Cardiac muscle cell (in vitro differentiated cells and primary cell): ENCODE measurements around the gene NETO2. TPM values are rescaled to one million over a fixed set of nuclear protein-coding genes. Genes with fewer than 3 reads are reported as not detected.
"Not testable (repeated sequence)": the region's sequence is repeated elsewhere in the genome, so short reads cannot be mapped to it uniquely, and the experiment has no call there.

Experiments
- DNase-seq, 2 donors: peaks; one replicate each; pipeline versions ENCODE4 v3.0.0 to v3.0.0-alpha.2; 2010 to 2017; ENCODE audit warnings: low read depth in 1 of 2, low spot score in 1 of 2
- H3K27ac ChIP-seq: fragments of 200-600 bp; sonication (generic); 2 replicates; pipeline ENCODE4 v1.5.1; 2016
- H3K27me3 ChIP-seq: fragments of 200-600 bp; sonication (generic); 2 replicates; pipeline ENCODE4 v1.6.0; 2016; ENCODE audit warnings: control low read depth
- H3K36me3 ChIP-seq: fragments of 200-600 bp; sonication (generic); 2 replicates; pipeline ENCODE4 v1.5.1; 2016; ENCODE audit warnings: control low read depth
- H3K4me1 ChIP-seq: fragments of 200-600 bp; sonication (generic); 2 replicates; pipeline ENCODE4 v1.8.1; 2017; ENCODE audit warnings: low read depth, mild to moderate bottlenecking, mixed run types
- H3K4me3 ChIP-seq: fragments of 200-600 bp; sonication (generic); 2 replicates; pipeline ENCODE4 v1.5.1; 2016; ENCODE audit warnings: mild to moderate bottlenecking
- H3K9me3 ChIP-seq: fragments of 200-600 bp; sonication (generic); 2 replicates; pipeline ENCODE4 v1.5.1; 2017; ENCODE audit warnings: low read depth, mild to moderate bottlenecking, control low read depth
- polyA plus RNA-seq: library from polyadenylated mRNA; unstranded; fragments of >200 nt; fragmentation: Nextera tagmentation; extraction: Ambion mirVana; gene quantifications from 2 replicates; pipeline ENCODE4 v1.2.1, GENCODE V29; 2016
- total RNA-seq: library from RNA; depleted of rRNA; stranded (reverse); fragments of >200 nt; gene quantifications from 2 replicates; pipeline ENCODE4 v1.2.3, GENCODE V29; 2016
- TF ChIP-seq, protein P1 (sequence below): IDR thresholded peaks from 2 replicates; pipeline ENCODE4 v1.5.1; 2012; ENCODE audit warnings: low read depth, mild to moderate bottlenecking, low read length

The NETO2 gene
- total and polyA plus RNA-seq, 2 experiments from 2014 or later, result 12.7 to 19.0 TPM

DNA sequence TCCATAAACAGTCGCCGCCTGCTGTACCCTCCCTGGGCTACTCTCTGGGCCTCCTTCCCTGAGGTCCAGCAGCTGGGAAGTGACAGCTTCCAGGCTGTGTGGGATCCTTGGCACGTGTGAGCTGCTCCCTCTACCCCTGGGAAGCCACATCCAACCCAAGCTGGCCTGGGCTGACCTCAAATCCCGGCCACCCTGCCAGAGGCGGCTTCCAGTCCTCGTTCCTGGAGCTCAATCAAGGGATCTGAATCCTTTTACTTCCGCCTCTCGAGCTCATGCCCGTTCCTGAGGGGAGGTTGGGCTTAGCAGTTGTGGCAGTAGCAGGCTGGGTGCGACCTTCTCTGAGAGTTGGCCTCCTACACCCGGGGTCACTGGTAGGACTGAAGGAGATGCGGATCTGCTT lies 82.5 kb downstream of the NETO2 start:
- no peak overlapping the region for H3K27ac ChIP-seq
- H3K36me3 ChIP-seq, result no peaks in the 10 kb centered on the region
- no peaks in the 10 kb centered on the region for H3K9me3 ChIP-seq
- no peaks in the 10 kb centered on the region for H3K4me1 ChIP-seq
- TF ChIP-seq, protein P1, sequence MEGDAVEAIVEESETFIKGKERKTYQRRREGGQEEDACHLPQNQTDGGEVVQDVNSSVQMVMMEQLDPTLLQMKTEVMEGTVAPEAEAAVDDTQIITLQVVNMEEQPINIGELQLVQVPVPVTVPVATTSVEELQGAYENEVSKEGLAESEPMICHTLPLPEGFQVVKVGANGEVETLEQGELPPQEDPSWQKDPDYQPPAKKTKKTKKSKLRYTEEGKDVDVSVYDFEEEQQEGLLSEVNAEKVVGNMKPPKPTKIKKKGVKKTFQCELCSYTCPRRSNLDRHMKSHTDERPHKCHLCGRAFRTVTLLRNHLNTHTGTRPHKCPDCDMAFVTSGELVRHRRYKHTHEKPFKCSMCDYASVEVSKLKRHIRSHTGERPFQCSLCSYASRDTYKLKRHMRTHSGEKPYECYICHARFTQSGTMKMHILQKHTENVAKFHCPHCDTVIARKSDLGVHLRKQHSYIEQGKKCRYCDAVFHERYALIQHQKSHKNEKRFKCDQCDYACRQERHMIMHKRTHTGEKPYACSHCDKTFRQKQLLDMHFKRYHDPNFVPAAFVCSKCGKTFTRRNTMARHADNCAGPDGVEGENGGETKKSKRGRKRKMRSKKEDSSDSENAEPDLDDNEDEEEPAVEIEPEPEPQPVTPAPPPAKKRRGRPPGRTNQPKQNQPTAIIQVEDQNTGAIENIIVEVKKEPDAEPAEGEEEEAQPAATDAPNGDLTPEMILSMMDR, result no peak
- H3K4me3 ChIP-seq, result no peak overlapping the region
- no peaks in the 10 kb centered on the region for H3K27me3 ChIP-seq
- DNase-seq, result no peak

DNA sequence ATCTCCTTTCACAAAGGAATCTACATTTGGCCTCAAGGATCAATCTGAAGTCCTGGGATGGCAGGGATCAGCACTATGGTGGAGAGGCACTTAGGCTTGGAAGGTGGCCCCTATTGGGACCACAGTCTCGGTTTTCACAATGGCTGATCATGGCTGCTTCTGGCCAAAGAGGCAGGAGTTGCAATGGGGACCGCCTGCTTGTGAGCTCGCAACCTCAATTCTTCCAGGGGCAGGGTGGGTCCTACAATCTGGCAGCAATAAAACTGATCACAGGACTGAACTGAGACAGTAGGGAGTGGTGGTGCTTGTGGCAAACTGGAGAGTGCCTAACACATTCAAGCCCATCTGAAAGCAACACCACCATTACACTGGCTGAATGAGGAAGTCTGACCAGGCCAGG lies 83.1 kb downstream of the NETO2 start:
- H3K36me3 ChIP-seq, result no peaks in the 10 kb centered on the region
- no peak for DNase-seq
- no peaks in the 10 kb centered on the region for H3K27me3 ChIP-seq
- no peaks in the 10 kb centered on the region for H3K4me1 ChIP-seq
- TF ChIP-seq, protein P1, result no peak
- no peak overlapping the region for H3K4me3 ChIP-seq
- H3K9me3 ChIP-seq, result no peaks in the 10 kb centered on the region
- H3K27ac ChIP-seq, result no peak overlapping the region

DNA sequence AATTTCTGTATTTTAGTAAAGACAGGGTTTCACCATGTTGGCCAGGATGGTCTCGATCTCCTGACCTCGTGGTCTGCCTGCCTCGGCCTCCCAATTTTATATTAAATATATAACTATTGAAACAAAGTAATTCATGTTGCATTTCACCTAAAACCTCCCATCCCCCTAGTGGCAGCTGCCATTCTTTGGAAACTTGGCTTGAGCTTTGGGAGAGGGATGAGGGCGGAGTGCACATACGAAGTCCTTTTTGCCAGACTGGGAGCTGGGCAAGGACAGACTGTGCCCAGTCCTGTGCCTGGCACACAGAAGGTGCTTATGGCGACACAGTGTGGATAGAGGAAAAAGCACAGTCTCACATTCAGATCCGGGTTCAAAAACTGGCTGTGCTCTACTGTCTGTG lies 83.8 kb downstream of the NETO2 start:
- Histone ChIP-seq H3K36me3 (no peaks in the 10 kb centered on the region), H3K4me3 (no peak overlapping the region), H3K4me1 (no peaks in the 10 kb centered on the region), H3K9me3 (no peaks in the 10 kb centered on the region), H3K27me3 (no peaks in the 10 kb centered on the region), H3K27ac (no peak overlapping the region)
- TF ChIP-seq, protein P1, result no peak
- DNase-seq, result no peak

DNA sequence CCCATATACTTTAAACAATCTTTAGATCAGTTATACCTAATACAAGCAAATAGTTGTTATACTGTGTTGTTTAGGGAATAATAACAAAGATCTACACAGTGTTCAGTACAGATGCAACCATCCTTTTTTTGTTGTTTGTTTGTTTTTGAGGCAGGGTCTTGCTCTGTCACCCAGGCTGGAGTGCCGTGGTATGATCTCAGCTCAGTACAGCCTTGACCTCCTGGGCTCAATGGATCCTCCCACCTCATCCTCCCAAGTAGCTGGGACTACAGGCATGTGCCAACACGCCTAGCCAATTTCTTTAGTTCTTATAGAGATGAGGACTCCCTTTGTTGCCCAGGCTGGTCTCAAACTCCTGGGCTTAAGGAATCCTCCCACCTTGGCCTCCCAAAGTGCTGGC lies 84.6 kb downstream of the NETO2 start:
- H3K27me3 ChIP-seq, H3K4me3 ChIP-seq, H3K27ac ChIP-seq, H3K36me3 ChIP-seq, H3K4me1 ChIP-seq, H3K9me3 ChIP-seq, DNase-seq: not testable (repeated sequence)

DNA sequence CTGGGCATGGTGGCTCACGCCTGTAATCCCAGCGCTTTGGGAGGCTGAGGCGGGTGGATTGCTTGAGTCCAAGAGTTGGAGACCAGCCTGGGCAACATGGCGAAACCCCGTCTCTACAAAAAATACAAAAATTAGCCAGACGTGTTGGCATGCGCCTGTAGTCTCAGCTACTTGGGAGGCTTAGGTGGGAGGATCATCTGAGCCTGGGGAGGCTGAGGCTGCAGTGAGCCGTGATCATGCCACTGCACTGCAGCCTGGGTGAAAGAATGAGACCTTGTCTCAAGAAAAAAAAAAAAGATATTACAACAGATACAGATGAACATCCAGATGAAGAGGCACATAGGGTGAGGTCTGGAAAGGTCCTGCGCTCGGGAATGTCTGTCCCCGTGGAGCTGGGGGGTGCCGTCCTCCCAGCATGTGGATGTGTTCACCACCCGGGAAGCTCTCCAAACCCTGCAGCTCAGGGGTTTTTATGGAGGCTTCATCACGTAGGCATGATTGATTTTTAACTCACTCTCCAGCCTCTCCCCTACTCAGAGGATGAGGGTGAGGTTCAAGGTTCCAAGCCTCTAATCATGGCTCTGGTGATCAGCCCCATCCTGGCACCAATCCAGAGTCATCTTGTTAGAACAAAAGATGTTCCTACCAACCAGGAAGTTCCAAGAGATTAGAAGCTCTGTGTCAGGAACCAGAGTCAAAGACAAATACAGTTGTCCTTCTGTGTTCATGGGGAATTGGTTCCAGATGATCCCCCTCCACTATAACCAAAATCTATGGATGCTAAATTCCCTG lies 85.3 kb downstream of the NETO2 start:
- H3K9me3 ChIP-seq, result no peaks in the 10 kb centered on the region
- no peak overlapping the region for H3K27ac ChIP-seq

DNA sequence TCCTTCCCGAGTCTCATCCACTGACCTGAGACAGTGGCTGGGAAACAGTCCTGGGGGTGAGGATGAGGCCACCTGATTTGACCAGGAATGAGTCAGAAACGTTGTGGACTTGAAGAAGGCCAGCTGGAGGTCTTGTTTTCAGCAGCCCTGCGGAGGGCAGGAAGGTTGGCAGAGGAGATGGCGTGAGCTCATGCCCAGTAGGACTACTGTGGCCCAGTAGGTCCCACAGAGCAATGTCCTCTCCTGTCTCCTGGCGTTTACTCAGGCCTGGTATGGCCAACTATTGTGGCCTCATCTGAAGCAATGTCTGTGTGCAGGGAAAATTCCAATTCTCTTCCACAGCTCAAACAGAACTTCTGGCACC lies 86.1 kb downstream of the NETO2 start:
- no peaks in the 10 kb centered on the region for H3K4me1 ChIP-seq
- H3K9me3 ChIP-seq, result no peaks in the 10 kb centered on the region
- no peaks in the 10 kb centered on the region for H3K27me3 ChIP-seq
- peak in 1 of 2 donors; percentile 22 for DNase-seq
- no peak overlapping the region for H3K27ac ChIP-seq
- TF ChIP-seq, protein P1, result no peak
- no peaks in the 10 kb centered on the region for H3K36me3 ChIP-seq
- H3K4me3 ChIP-seq, result no peak overlapping the region

More for the DNA sequence above, 85.3 kb downstream of the NETO2 start:
- Histone ChIP-seq H3K4me3 (no peak overlapping the region), H3K36me3 (no peaks in the 10 kb centered on the region), H3K4me1 (no peaks in the 10 kb centered on the region), H3K27me3 (no peaks in the 10 kb centered on the region)
- TF ChIP-seq, protein P1, result no peak
- DNase-seq, result peak in 1 of 2 donors; percentile 54
